Choroid plexus epithelial cell (primary cell): ENCODE measurements around the gene ANXA11.

Source experiments
- DNase-seq: peaks from one replicate; pipeline ENCODE4 v3.0.0-alpha.2; 2010; ENCODE audit warnings: low read depth
- H3K4me3 ChIP-seq: 2 replicates; pipeline ENCODE4 v1.5.1; 2011; ENCODE audit warnings: low read depth, mild to moderate bottlenecking, control low read depth, low read length, moderate library complexity
- CTCF ChIP-seq: conservative IDR thresholded peaks from 2 replicates; pipeline ENCODE4 v1.5.1; 2011; ENCODE audit warnings: low read depth, mild to moderate bottlenecking, control low read depth, inconsistent platforms, low read length, moderate library complexity

ANXA11 gene

GRCh38 chr10:80133206-80133605, 72.1 kb downstream of the ANXA11 start:
- H3K4me3 ChIP-seq, result peak overlapping the region; percentile 54
- no peak for DNase-seq
- no peak for TF ChIP-seq CTCF

- H3K4me3 ChIP-seq, result peak within 1 kb of the TSS; percentile 54
- DNase-seq, result no peak
- TF ChIP-seq CTCF, result no peak
These were observed 72.8 kb downstream of the ANXA11 start, which contains the start of gene PLAC9 for GRCh38 chr10:80132299-80133139. Gene PLAC9 (plus strand): TSS chr10:80132730. CDS start chr10:80132763, 33 bp downstream.

GRCh38 chr10:80131499-80131901, 73.8 kb downstream of the ANXA11 start:
- no peak for TF ChIP-seq CTCF
- no peak for DNase-seq
- no peak overlapping the region for H3K4me3 ChIP-seq

GRCh38 chr10:80126876-80127275, 78.5 kb downstream of the ANXA11 start:
- H3K4me3 ChIP-seq, result no peak overlapping the region
- no peak for TF ChIP-seq CTCF
- no peak for DNase-seq

- peak; percentile 55 for DNase-seq
- TF ChIP-seq CTCF, result no peak
- H3K4me3 ChIP-seq, result no peak overlapping the region
These were observed 82.6 kb downstream of the ANXA11 start for GRCh38 chr10:80122746-80123145.

GRCh38 chr10:80122110-80122710, 83.1 kb downstream of the ANXA11 start:
- no peak for DNase-seq
- TF ChIP-seq CTCF, result no peak
- no peak overlapping the region for H3K4me3 ChIP-seq
